C4-2B (cell line): Measurements from ENCODE around the gene PDE4DIP.
"Not testable (repeated sequence)": the region's sequence is repeated elsewhere in the genome, so short reads cannot be mapped to it uniquely, and the experiment has no call there.

Experiments used
- CTCF ChIP-seq: fragments of 450-650 bp; conservative IDR thresholded peaks from 2 replicates; pipeline ENCODE4 v1.5.1; 2017; ENCODE audit warnings: mild to moderate bottlenecking
- ZFX ChIP-seq: fragments of 450-650 bp; IDR thresholded peaks from 2 replicates; pipeline ENCODE4 v1.6.1; 2017

GRCh38 chr1:149075505-149076127 lies 231.4 kb downstream of the PDE4DIP start:
- peak; percentile 41 for TF ChIP-seq CTCF
- TF ChIP-seq ZFX: not testable (repeated sequence)
